Neuronal stem cell (in vitro differentiated cells): ENCODE data around the gene TBC1D16.

Source experiments
- DNase-seq: peaks from one replicate; pipeline ENCODE4 v3.0.0-alpha.2; 2013; ENCODE audit warnings: low spot score
- H2AFZ ChIP-seq: one replicate; pipeline ENCODE4 v1.6.1; 2013; ENCODE audit warnings: mild to moderate bottlenecking, low read length, inconsistent platforms
- H2AK5ac ChIP-seq: 2 replicates; pipeline ENCODE4 v1.6.1; 2013; ENCODE audit warnings: low read depth, mild to moderate bottlenecking, inconsistent platforms, low read length, moderate library complexity, mixed read lengths
- H2BK120ac ChIP-seq: 2 replicates; pipeline ENCODE4 v1.6.1; 2013; ENCODE audit warnings: low read depth, mild to moderate bottlenecking, inconsistent platforms, low read length, moderate library complexity, mixed read lengths
- H2BK12ac ChIP-seq: one replicate; pipeline ENCODE4 v1.6.1; 2013; ENCODE audit warnings: low read length, inconsistent platforms
- H2BK15ac ChIP-seq: 2 replicates; pipeline ENCODE4 v1.6.1; 2013; ENCODE audit warnings: mild to moderate bottlenecking, low read length, inconsistent platforms, mixed read lengths
- H2BK5ac ChIP-seq: one replicate; pipeline ENCODE4 v1.6.1; 2013; ENCODE audit warnings: inconsistent platforms, mild to moderate bottlenecking, low read length, moderate library complexity
- H3K14ac ChIP-seq: one replicate; pipeline ENCODE4 v1.6.1; 2013; ENCODE audit warnings: low read length, inconsistent platforms
- H3K18ac ChIP-seq: 2 replicates; pipeline ENCODE4 v1.6.1; 2013; ENCODE audit warnings: low read length, inconsistent platforms
- H3K23ac ChIP-seq: 2 replicates; pipeline ENCODE4 v1.6.1; 2013; ENCODE audit warnings: low read depth, mild to moderate bottlenecking, mixed read lengths, low read length, inconsistent platforms; ENCODE audit not compliant: poor library complexity
- H3K27ac ChIP-seq: replicated peaks from 3 replicates; pipeline ENCODE4 v1.5.1; 2013; ENCODE audit warnings: low read length, inconsistent platforms
- H3K27me3 ChIP-seq, 3 experiments: 2 replicates each; pipeline ENCODE4 v1.6.1; 2013; ENCODE audit warnings: low read length in 3 of 3, mild to moderate bottlenecking in 2 of 3, inconsistent platforms in 1 of 3, low read depth in 1 of 3, mixed read lengths in 1 of 3, moderate library complexity in 1 of 3; ENCODE audit not compliant: control insufficient read depth in 3 of 3, insufficient read depth in 3 of 3
- H3K36me3 ChIP-seq, 2 donors: replicated peaks in 1 of 2; 2 replicates each; pipeline ENCODE4 v1.6.1; 2013; ENCODE audit warnings: low read length in 2 of 2; ENCODE audit not compliant: control insufficient read depth in 2 of 2, insufficient read depth in 2 of 2
- H3K4ac ChIP-seq: 2 replicates; pipeline ENCODE4 v1.6.1; 2013; ENCODE audit warnings: inconsistent platforms, mild to moderate bottlenecking, low read length, moderate library complexity
- H3K4me1 ChIP-seq, 2 donors: 1 replicate in 1 of 2; 2 replicates in 1 of 2; pipeline ENCODE4 v1.6.1; 2013; ENCODE audit warnings: low read length in 2 of 2, low read depth in 1 of 2; ENCODE audit not compliant: control insufficient read depth in 2 of 2, insufficient read depth in 1 of 2
- H3K4me2 ChIP-seq: one replicate; pipeline ENCODE4 v1.6.1; 2013; ENCODE audit warnings: mild to moderate bottlenecking, low read length, inconsistent platforms; ENCODE audit not compliant: insufficient read depth, poor library complexity, severe bottlenecking
- H3K4me3 ChIP-seq, 2 donors: 2 replicates each; pipeline ENCODE4 v1.5.1; 2013; ENCODE audit warnings: low read length in 2 of 2, mild to moderate bottlenecking in 2 of 2, inconsistent platforms in 1 of 2, moderate library complexity in 1 of 2
- H3K79me1 ChIP-seq: one replicate; pipeline ENCODE4 v1.6.1; 2013; ENCODE audit warnings: low read depth, mild to moderate bottlenecking, inconsistent platforms, low read length, moderate library complexity
- H3K9ac ChIP-seq: one replicate; pipeline ENCODE4 v1.6.1; 2013; ENCODE audit warnings: mild to moderate bottlenecking, low read depth, low read length, inconsistent platforms; ENCODE audit not compliant: poor library complexity
- H3K9me3 ChIP-seq, 2 donors: replicated peaks in 1 of 2; 2 replicates each; pipeline versions ENCODE3 to v1.6.1; 2013; ENCODE audit warnings: low read length in 2 of 2, mild to moderate bottlenecking in 2 of 2, inconsistent platforms in 1 of 2, low read depth in 1 of 2, mixed read lengths in 1 of 2, moderate library complexity in 1 of 2; ENCODE audit not compliant: control insufficient read depth in 2 of 2, insufficient read depth in 1 of 2
- H4K8ac ChIP-seq: one replicate; pipeline ENCODE4 v1.6.1; 2013; ENCODE audit warnings: low read depth, mild to moderate bottlenecking, inconsistent platforms, low read length, moderate library complexity
- H4K91ac ChIP-seq: one replicate; pipeline ENCODE4 v1.6.1; 2013; ENCODE audit warnings: low read length, low read depth, mild to moderate bottlenecking, inconsistent platforms; ENCODE audit not compliant: poor library complexity
- WGBS, 2 donors: extraction: QIAGEN DNeasy Blood & Tissue Kit; methylation state at CpG; one replicate each; pipeline ENCODE4 v1.1.7; 2013; ENCODE audit warnings: missing lambda C conversion rate in 2 of 2, mixed read lengths in 1 of 2; ENCODE audit not compliant: insufficient read length in 2 of 2, insufficient replicate concordance in 1 of 2; ENCODE audit errors: extremely low coverage in 2 of 2; 5-methylcytosine and 5-hydroxymethylcytosine counted together

Gene TBC1D16

GRCh38 chr17:80036715-80037477 lies 1.2 kb upstream of the TBC1D16 start:
- H3K27me3 ChIP-seq, result no peaks in the 10 kb centered on the region

GRCh38 chr17:80035937-80036714 lies 454 bp upstream of the TBC1D16 start, which contains the start of gene CCDC40:
TSS of gene CCDC40 (plus strand) at chr17:80036642. CDS start at chr17:80036663, 21 bp downstream.
- Histone ChIP-seq H3K14ac (peak within 1 kb of the TSS; percentile 94), H3K79me1 (no peaks in the 10 kb centered on the region), H3K4me1 (peaks cover 0 to 26% of the 10 kb centered on the region in 2 donors), H2BK12ac (no peak within 1 kb of the TSS), H2AK5ac (peak within 1 kb of the TSS; percentile 40), H3K4ac (no peak within 1 kb of the TSS), H2BK120ac (no peak within 1 kb of the TSS), H3K4me2 (peak within 1 kb of the TSS; percentile 91), H2BK5ac (peak within 1 kb of the TSS; percentile 80), H4K8ac (peak within 1 kb of the TSS; percentile 89), H3K36me3 (peaks cover 9 to 39% of the 10 kb centered on the region in 2 donors), H3K9me3 (peaks cover 0 to 5% of the 10 kb centered on the region in 2 donors), H3K4me3 (peak within 1 kb of the TSS; percentile 64 to 95), H3K27ac (peak within 1 kb of the TSS; percentile 95), H3K18ac (peak within 1 kb of the TSS; percentile 99), H3K23ac (peak within 1 kb of the TSS; percentile 90), H3K27me3 (no peaks in the 10 kb centered on the region), H3K9ac (peak within 1 kb of the TSS; percentile 95), H2AFZ (peak within 1 kb of the TSS; percentile 96), H4K91ac (no peak within 1 kb of the TSS), H2BK15ac (peak within 1 kb of the TSS; percentile 18)
- DNase-seq, result peak; percentile 81
- no CpG with 5 or more reads among the region's 89 CpGs for WGBS, 2 donors

More at GRCh38 chr17:80036715-80037477, 1.2 kb upstream of the TBC1D16 start:
- Histone ChIP-seq H3K4me3 (peak overlapping the region; percentile 64 to 95), H3K18ac (peak overlapping the region; percentile 99), H2BK5ac (peak overlapping the region; percentile 80), H3K4me2 (peak overlapping the region; percentile 91), H2BK15ac (peak overlapping the region; percentile 18), H2BK120ac (no peak overlapping the region), H3K23ac (peak overlapping the region; percentile 90), H4K8ac (peak overlapping the region; percentile 89), H3K36me3 (peaks cover 9 to 39% of the 10 kb centered on the region in 2 donors), H3K14ac (peak overlapping the region; percentile 94), H2AK5ac (peak overlapping the region; percentile 32), H3K79me1 (no peaks in the 10 kb centered on the region), H3K9ac (peak overlapping the region; percentile 95), H2AFZ (peak overlapping the region; percentile 96), H3K4ac (no peak overlapping the region), H2BK12ac (no peak overlapping the region), H4K91ac (no peak overlapping the region), H3K9me3 (peaks cover 2 to 9% of the 10 kb centered on the region in 2 donors), H3K27ac (peak overlapping the region; percentile 95), H3K4me1 (peaks cover 0 to 26% of the 10 kb centered on the region in 2 donors)
- peak; percentile 87 for DNase-seq
- no CpG with 5 or more reads among the region's 52 CpGs for WGBS, 2 donors

GRCh38 chr17:80034791-80035686 lies 633 bp downstream of the TBC1D16 start:
- Histone ChIP-seq H3K27me3 (no peaks in the 10 kb centered on the region), H2AFZ (peak overlapping the region; percentile 77), H2BK15ac (no peak overlapping the region), H3K23ac (no peak overlapping the region), H3K79me1 (peaks cover 3% of the 10 kb centered on the region), H4K8ac (no peak overlapping the region), H4K91ac (no peak overlapping the region), H3K4me2 (peak overlapping the region; percentile 86), H3K9ac (peak overlapping the region; percentile 80), H3K4me3 (peak overlapping the region; percentile 64 to 89), H2BK12ac (no peak overlapping the region), H2AK5ac (peak overlapping the region; percentile 40), H3K27ac (no peak overlapping the region), H3K36me3 (peaks cover 7 to 39% of the 10 kb centered on the region in 2 donors), H2BK120ac (no peak overlapping the region), H3K18ac (peak overlapping the region; percentile 95), H3K4me1 (peaks cover 0 to 26% of the 10 kb centered on the region in 2 donors), H2BK5ac (peak overlapping the region; percentile 80), H3K9me3 (peaks cover 0 to 11% of the 10 kb centered on the region in 2 donors), H3K4ac (no peak overlapping the region), H3K14ac (no peak overlapping the region)
- peak; percentile 27 for DNase-seq
- no CpG with 5 or more reads among the region's 55 CpGs for WGBS, 2 donors
